ENCODE measurements around the gene JMJD1C.

- TF ChIP-seq POLR2A (IDR thresholded peaks at IDR 0.05; ENCODE audit: low read depth, low read length) (no peak), POLR2AphosphoS2 (IDR thresholded peaks at IDR 0.05; ENCODE audit: low read depth, low read length) (no peak), EP300 (IDR thresholded peaks at IDR 0.05; ENCODE audit: borderline replicate concordance in 1 of 2, control insufficient read depth in 1 of 2, low read depth in 2 of 2, low read length in 2 of 2) (no peak)
- TF ChIP-seq, protein P1, sequence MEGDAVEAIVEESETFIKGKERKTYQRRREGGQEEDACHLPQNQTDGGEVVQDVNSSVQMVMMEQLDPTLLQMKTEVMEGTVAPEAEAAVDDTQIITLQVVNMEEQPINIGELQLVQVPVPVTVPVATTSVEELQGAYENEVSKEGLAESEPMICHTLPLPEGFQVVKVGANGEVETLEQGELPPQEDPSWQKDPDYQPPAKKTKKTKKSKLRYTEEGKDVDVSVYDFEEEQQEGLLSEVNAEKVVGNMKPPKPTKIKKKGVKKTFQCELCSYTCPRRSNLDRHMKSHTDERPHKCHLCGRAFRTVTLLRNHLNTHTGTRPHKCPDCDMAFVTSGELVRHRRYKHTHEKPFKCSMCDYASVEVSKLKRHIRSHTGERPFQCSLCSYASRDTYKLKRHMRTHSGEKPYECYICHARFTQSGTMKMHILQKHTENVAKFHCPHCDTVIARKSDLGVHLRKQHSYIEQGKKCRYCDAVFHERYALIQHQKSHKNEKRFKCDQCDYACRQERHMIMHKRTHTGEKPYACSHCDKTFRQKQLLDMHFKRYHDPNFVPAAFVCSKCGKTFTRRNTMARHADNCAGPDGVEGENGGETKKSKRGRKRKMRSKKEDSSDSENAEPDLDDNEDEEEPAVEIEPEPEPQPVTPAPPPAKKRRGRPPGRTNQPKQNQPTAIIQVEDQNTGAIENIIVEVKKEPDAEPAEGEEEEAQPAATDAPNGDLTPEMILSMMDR (IDR thresholded peaks at IDR 0.05 in 2 of 3, conservative IDR thresholded peaks at IDR 0.05 in 1 of 3; ENCODE audit: control insufficient read depth in 2 of 3, extremely low read depth in 1 of 3, insufficient read depth in 1 of 3, low read depth in 3 of 3, low read length in 3 of 3), result no peak
- TF ChIP-seq, protein P2, sequence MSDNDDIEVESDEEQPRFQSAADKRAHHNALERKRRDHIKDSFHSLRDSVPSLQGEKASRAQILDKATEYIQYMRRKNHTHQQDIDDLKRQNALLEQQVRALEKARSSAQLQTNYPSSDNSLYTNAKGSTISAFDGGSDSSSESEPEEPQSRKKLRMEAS (IDR thresholded peaks at IDR 0.05; ENCODE audit: low read depth, low read length), result no peak
Observed at GRCh38 chr10:63468947-63469346, 3.2 kb upstream of the JMJD1C start.

Measured in GM12878 (cell line).